ENCODE data around the gene CARMIL1. TPM values are rescaled to one million over a fixed set of nuclear protein-coding genes. Genes with fewer than 3 reads are reported as not detected.

Gene CARMIL1
- total and polyA plus RNA-seq, 2 of the 8 experiments (the other 6 are each of a cell fraction or from before 2014, with no cell fraction given), result 20.3 to 40.4 TPM

GRCh38 chr6:25314509-25315175 is 35.5 kb downstream of the CARMIL1 start (continued):
- no peak for TF ChIP-seq NANOG (IDR thresholded peaks at IDR 0.05; ENCODE audit: insufficient read depth, low read depth, low read length, poor library complexity, severe bottlenecking)
- no peak for TF ChIP-seq USF2 (IDR thresholded peaks at IDR 0.05; ENCODE audit: low read length)
- no peak for TF ChIP-seq SIX5 (IDR thresholded peaks at IDR 0.05; ENCODE audit: low read depth, low read length)
- no peak for TF ChIP-seq BRCA1 (IDR thresholded peaks at IDR 0.05; ENCODE audit: low read depth, low read length)
- TF ChIP-seq GABPA (IDR thresholded peaks at IDR 0.05; ENCODE audit: borderline replicate concordance, insufficient read depth, low read length), result no peak
- TF ChIP-seq JUND (IDR thresholded peaks at IDR 0.05; ENCODE audit: low read length), result no peak
- no peak for TF ChIP-seq TCF12 (IDR thresholded peaks at IDR 0.05; ENCODE audit: low read depth, low read length)
- no peak for TF ChIP-seq POLR2AphosphoS5 (IDR thresholded peaks at IDR 0.05; ENCODE audit: low read depth, low read length)

All from H1 (cell line).